Central memory CD8-positive, alpha-beta T cell (primary cell): ENCODE results near the gene ZNF598.
A peak's percentile ranks its signal among the peaks of the same experiment; 100 is the strongest.

Source experiments
- ATAC-seq: fragments of 150-1000 bp; cut with Tn5 transposase; replicated peaks from 2 replicates; pipeline ENCODE4 v1.10.0; 2022; ENCODE audit warnings: mild to moderate bottlenecking, moderate FRiP score, moderate number of reproducible peaks; ENCODE audit not compliant: poor library complexity, severe bottlenecking; ENCODE audit errors: extremely low read depth
- DNase-seq, 2 donors: peaks; one replicate each; pipeline ENCODE4 v3.0.0; 2021; ENCODE audit warnings: low spot score in 2 of 2
- H3K27ac Mint-ChIP-seq: one replicate; pipeline ENCODE4 v1.8.0; 2022; ENCODE audit warnings: low read depth, mild to moderate bottlenecking, moderate library complexity, mixed read lengths
- H3K27me3 Mint-ChIP-seq: one replicate; pipeline ENCODE4 v1.8.0; 2022; ENCODE audit warnings: mixed read lengths
- H3K36me3 Mint-ChIP-seq: one replicate; pipeline ENCODE4 v1.8.0; 2022; ENCODE audit warnings: mild to moderate bottlenecking, moderate library complexity, mixed read lengths; ENCODE audit not compliant: insufficient read depth
- H3K4me1 Mint-ChIP-seq: one replicate; pipeline ENCODE4 v1.8.0; 2022; ENCODE audit warnings: mixed read lengths
- H3K4me3 Mint-ChIP-seq: one replicate; pipeline ENCODE4 v1.8.0; 2022; ENCODE audit warnings: mild to moderate bottlenecking, moderate library complexity, mixed read lengths
- H3K9me3 Mint-ChIP-seq: one replicate; pipeline ENCODE4 v1.8.0; 2022; ENCODE audit warnings: mixed read lengths

ZNF598 gene

GRCh38 chr16:2009791-2010510 is at the start of gene ZNF598:
ZNF598 (minus strand) TSS chr16:2009821.
- peak within 1 kb of the TSS; percentile 93 for H3K27ac Mint-ChIP-seq
- no peaks in the 10 kb centered on the region for H3K27me3 Mint-ChIP-seq
- DNase-seq (peak; percentile 56 to 59), ATAC-seq (peak; percentile 93)
- H3K9me3 Mint-ChIP-seq, result no peaks in the 10 kb centered on the region
- peaks cover 44% of the 10 kb centered on the region for H3K4me1 Mint-ChIP-seq
- H3K36me3 Mint-ChIP-seq, result peaks cover 7% of the 10 kb centered on the region
- H3K4me3 Mint-ChIP-seq, result peak within 1 kb of the TSS; percentile 83

GRCh38 chr16:2058872-2059271 is 49.3 kb upstream of the ZNF598 start:
- H3K9me3 Mint-ChIP-seq, result no peaks in the 10 kb centered on the region
- H3K4me1 Mint-ChIP-seq, result no peaks in the 10 kb centered on the region
- H3K27ac Mint-ChIP-seq, result no peak overlapping the region
- DNase-seq (no peak), ATAC-seq (no peak)
- peaks cover 18% of the 10 kb centered on the region for H3K36me3 Mint-ChIP-seq
- H3K4me3 Mint-ChIP-seq, result no peak overlapping the region
- H3K27me3 Mint-ChIP-seq, result no peaks in the 10 kb centered on the region

GRCh38 chr16:2058420-2058819 is 48.8 kb upstream of the ZNF598 start:
- Mint-ChIP-seq H3K9me3 (no peaks in the 10 kb centered on the region), H3K4me3 (no peak overlapping the region), H3K4me1 (no peaks in the 10 kb centered on the region), H3K27ac (no peak overlapping the region), H3K27me3 (no peaks in the 10 kb centered on the region), H3K36me3 (peaks cover 19% of the 10 kb centered on the region)
- no peak for ATAC-seq
- DNase-seq, result no peak

GRCh38 chr16:2057438-2057837 is 47.8 kb upstream of the ZNF598 start:
- Mint-ChIP-seq H3K27me3 (no peaks in the 10 kb centered on the region), H3K27ac (no peak overlapping the region), H3K36me3 (peaks cover 19% of the 10 kb centered on the region), H3K4me3 (no peak overlapping the region), H3K9me3 (no peaks in the 10 kb centered on the region), H3K4me1 (peaks cover 3% of the 10 kb centered on the region)
- DNase-seq (no peak), ATAC-seq (no peak)

- no peaks in the 10 kb centered on the region for H3K9me3 Mint-ChIP-seq
- ATAC-seq, result no peak
- no peaks in the 10 kb centered on the region for H3K27me3 Mint-ChIP-seq
- H3K36me3 Mint-ChIP-seq, result peaks cover 21% of the 10 kb centered on the region
- H3K4me1 Mint-ChIP-seq, result peaks cover 5% of the 10 kb centered on the region
- H3K27ac Mint-ChIP-seq, result no peak overlapping the region
- H3K4me3 Mint-ChIP-seq, result no peak overlapping the region
- no peak for DNase-seq
Observed at GRCh38 chr16:2056681-2057407, 47.2 kb upstream of the ZNF598 start.

GRCh38 chr16:2056077-2056476 is 46.5 kb upstream of the ZNF598 start:
- Mint-ChIP-seq H3K4me1 (peaks cover 5% of the 10 kb centered on the region), H3K9me3 (no peaks in the 10 kb centered on the region), H3K4me3 (no peak overlapping the region), H3K36me3 (peaks cover 27% of the 10 kb centered on the region), H3K27me3 (no peaks in the 10 kb centered on the region), H3K27ac (no peak overlapping the region)
- ATAC-seq (no peak), DNase-seq (no peak)

DNA sequence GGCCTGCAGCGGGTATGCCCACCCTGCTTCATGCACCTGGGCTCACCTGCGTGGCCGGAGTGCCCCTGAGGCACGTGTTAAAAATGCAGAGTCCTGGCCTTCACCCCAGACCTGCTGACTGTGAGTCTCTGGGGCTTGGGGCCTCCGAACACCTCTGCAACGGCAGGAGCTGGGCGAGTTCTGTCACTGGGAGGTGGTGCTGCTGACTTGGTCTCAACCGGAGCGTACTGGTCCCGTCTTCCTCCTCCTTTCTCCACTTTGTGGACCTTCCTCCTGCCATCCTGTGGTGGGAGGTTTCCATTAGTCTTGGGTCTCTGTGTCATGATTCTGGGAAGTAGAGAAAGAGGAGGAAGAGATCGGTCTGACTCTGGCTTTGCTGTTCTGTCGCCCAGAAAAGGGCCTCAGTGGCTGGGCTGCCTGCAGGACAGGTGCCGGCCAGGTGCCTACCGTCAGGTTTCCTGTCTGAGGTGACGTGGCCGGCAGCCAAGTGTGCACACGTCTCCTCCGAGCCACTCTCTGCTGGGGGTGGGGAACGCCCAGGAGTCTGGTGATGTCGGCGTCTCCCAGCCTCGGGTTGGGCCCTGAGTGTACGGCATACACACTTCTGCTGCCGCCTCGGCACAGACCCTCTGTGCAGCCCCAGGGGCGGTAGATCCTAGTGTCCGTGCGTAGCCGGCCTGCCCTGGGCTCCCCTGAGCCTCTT is 45.1 kb upstream of the ZNF598 start:
- Mint-ChIP-seq H3K36me3 (peaks cover 28% of the 10 kb centered on the region), H3K4me3 (no peak overlapping the region), H3K27ac (no peak overlapping the region), H3K9me3 (no peaks in the 10 kb centered on the region), H3K27me3 (no peaks in the 10 kb centered on the region), H3K4me1 (peaks cover 5% of the 10 kb centered on the region)
- DNase-seq, result no peak
- ATAC-seq, result no peak

DNA sequence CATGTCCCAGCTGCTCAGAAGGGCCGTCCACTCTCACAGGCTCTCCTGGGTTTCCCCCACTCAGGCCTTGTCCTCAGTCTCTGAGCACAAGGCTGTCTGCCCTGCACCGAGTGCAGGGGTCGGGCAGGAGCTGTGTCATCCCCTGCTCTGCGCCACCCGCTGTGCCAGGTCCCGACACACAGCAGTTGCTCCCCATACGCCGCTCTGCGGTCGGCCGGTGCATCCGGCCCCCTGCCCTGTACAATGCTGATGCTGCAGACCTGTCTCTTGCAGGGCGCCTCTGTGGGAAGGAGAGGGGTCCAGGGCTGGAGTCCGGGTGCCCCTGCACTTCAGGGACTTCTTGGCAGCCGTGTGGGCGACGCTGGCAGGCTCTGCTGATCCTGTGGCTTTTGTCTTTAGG is 44.3 kb upstream of the ZNF598 start:
- peaks cover 30% of the 10 kb centered on the region for H3K36me3 Mint-ChIP-seq
- no peak for ATAC-seq
- no peaks in the 10 kb centered on the region for H3K9me3 Mint-ChIP-seq
- H3K27me3 Mint-ChIP-seq, result no peaks in the 10 kb centered on the region
- no peak overlapping the region for H3K27ac Mint-ChIP-seq
- no peak overlapping the region for H3K4me3 Mint-ChIP-seq
- peaks cover 5% of the 10 kb centered on the region for H3K4me1 Mint-ChIP-seq
- no peak for DNase-seq

GRCh38 chr16:2053211-2053610 is 43.6 kb upstream of the ZNF598 start:
- ATAC-seq (no peak), DNase-seq (no peak)
- no peak overlapping the region for H3K27ac Mint-ChIP-seq
- no peaks in the 10 kb centered on the region for H3K9me3 Mint-ChIP-seq
- H3K27me3 Mint-ChIP-seq, result no peaks in the 10 kb centered on the region
- peaks cover 30% of the 10 kb centered on the region for H3K36me3 Mint-ChIP-seq
- peaks cover 11% of the 10 kb centered on the region for H3K4me1 Mint-ChIP-seq
- no peak overlapping the region for H3K4me3 Mint-ChIP-seq

DNA sequence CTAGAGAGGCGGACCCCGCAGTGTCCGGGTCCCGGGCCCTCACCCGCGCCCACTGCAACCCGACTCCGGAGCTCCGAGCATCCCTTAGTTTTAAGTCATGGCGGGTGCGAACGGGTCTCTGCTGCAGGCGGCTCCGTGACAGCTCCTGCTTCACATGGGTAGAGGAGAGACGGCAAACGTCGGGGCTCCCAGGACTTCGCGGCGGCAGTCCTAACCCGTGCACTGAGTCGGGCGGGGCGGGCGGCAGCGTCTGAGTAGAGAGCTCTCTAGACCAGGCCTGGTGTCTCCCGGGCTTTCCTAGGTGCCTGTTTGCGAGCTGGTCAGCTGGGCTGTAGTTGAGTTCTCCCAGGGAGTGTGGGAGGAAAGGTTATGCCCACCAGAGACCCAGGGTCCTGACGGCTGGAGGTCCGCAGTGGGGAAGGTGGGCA is 38.5 kb upstream of the ZNF598 start:
- DNase-seq (no peak), ATAC-seq (peak; percentile 33)
- Mint-ChIP-seq H3K4me3 (peak overlapping the region; percentile 88), H3K36me3 (peaks cover 16% of the 10 kb centered on the region), H3K27ac (peak overlapping the region; percentile 77), H3K27me3 (no peaks in the 10 kb centered on the region), H3K9me3 (no peaks in the 10 kb centered on the region), H3K4me1 (peaks cover 27% of the 10 kb centered on the region)

DNA sequence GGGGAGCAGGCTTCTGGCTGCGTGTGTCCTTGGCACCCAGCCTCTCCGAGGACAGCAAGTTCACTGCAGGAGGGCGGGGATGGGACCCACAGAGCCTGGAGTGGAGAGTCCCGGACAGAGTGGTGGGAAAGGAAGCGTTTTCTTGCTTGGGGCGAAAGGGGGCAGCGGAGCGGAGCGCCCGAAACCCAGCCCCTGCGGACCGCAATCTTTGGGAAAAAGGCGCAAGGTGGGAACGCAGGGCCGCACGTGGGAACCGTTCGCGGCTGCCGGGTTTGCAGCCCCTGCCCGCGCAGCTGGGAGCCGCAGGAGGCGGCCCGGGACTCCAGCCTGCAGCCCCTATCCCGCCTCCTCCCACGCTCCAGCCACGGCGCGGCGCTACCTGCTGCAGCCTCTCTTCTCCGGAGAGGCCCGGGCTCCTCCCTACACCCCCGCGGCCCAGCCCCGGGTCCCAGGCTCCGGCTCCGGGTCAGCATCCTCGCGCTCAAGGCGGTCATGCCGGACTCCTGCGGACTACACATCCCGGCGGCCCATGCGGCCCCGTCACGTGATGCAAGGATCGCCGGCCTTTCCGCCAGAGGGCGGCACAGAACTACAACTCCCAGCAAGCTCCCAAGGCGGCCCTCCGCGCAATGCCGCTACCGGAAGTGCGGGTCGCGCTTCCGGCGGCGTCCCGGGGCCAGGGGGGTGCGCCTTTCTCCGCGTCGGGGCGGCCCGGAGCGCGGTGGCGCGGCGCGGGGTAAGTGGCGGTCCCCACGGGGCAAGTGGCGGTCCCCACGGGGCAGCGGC is 37.9 kb upstream of the ZNF598 start, which contains the start of the genes NTHL1 and TSC2:
Gene NTHL1, minus strand, starts transcription at position 505 of the 786 bp plus-strand sequence. Its CDS starts 11 bp downstream, at position 494.
Gene TSC2, plus strand, starts transcription at position 656 of the 786 bp plus-strand sequence. CDS start 631 bp downstream, outside the sequence.
- H3K36me3 Mint-ChIP-seq, result peaks cover 16% of the 10 kb centered on the region
- H3K9me3 Mint-ChIP-seq, result no peaks in the 10 kb centered on the region
- peak; percentile 81 to 83 for DNase-seq
- peak; percentile 97 for ATAC-seq
- H3K4me1 Mint-ChIP-seq, result peaks cover 24% of the 10 kb centered on the region
- H3K4me3 Mint-ChIP-seq, result peak within 1 kb of the TSS; percentile 88
- H3K27me3 Mint-ChIP-seq, result no peaks in the 10 kb centered on the region
- H3K27ac Mint-ChIP-seq, result peak within 1 kb of the TSS; percentile 77

- Mint-ChIP-seq H3K4me3 (peak overlapping the region; percentile 88), H3K27ac (no peak overlapping the region), H3K9me3 (no peaks in the 10 kb centered on the region), H3K27me3 (no peaks in the 10 kb centered on the region), H3K4me1 (peaks cover 22% of the 10 kb centered on the region), H3K36me3 (peaks cover 14% of the 10 kb centered on the region)
- no peak for DNase-seq
- no peak for ATAC-seq
Observed at GRCh38 chr16:2046893-2047329, 37.3 kb upstream of the ZNF598 start.
